Activated B cell treated with CpG ODN at 0.5 μM for 24 hours (primary cell): Measurements from ENCODE around the gene RASL10A. TPM values are rescaled to one million over a fixed set of nuclear protein-coding genes. Genes with fewer than 3 reads are reported as not detected.

ENCODE experiments used
- ATAC-seq: fragments of 200-7000 bp; cut with Tn5 transposase; one replicate; pipeline ENCODE4 v1.10.0; 2021; ENCODE audit warnings: low read depth, mild to moderate bottlenecking, moderate library complexity
- CTCF ChIA-PET: fragments of 350-600 bp; sonication (Branson Sonifier 250); formaldehyde crosslinking; loops from one replicate; lab custom pipeline; 2021; ENCODE audit warnings: antibody characterized with exemption; lab: Charles Lee
- POLR2A ChIA-PET: fragments of 350-600 bp; sonication (Branson Sonifier 250); formaldehyde crosslinking; loops from one replicate; lab custom pipeline; 2021; ENCODE audit warnings: antibody characterized with exemption; lab: Charles Lee
- DNase-seq: peaks from one replicate; pipeline ENCODE4 v3.0.0; 2022
- H3K27ac Mint-ChIP-seq: one replicate; pipeline ENCODE4 v1.8.0; 2020; ENCODE audit warnings: mixed read lengths
- H3K27me3 Mint-ChIP-seq: one replicate; pipeline ENCODE4 v1.8.0; 2021; ENCODE audit warnings: mixed read lengths
- H3K36me3 Mint-ChIP-seq: one replicate; pipeline ENCODE4 v1.8.0; 2021; ENCODE audit warnings: low read depth, mixed read lengths
- H3K4me1 Mint-ChIP-seq: one replicate; pipeline ENCODE4 v1.8.0; 2021; ENCODE audit warnings: mixed read lengths
- H3K4me3 Mint-ChIP-seq: one replicate; pipeline ENCODE4 v1.8.0; 2020; ENCODE audit warnings: mild to moderate bottlenecking, mixed read lengths
- H3K9me3 Mint-ChIP-seq: one replicate; pipeline ENCODE4 v1.8.0; 2020; ENCODE audit warnings: mixed read lengths
- CTCF ChIP-seq: fragments of 200-600 bp; IDR thresholded peaks from one replicate; pipeline ENCODE4 v1.8.0; 2022; ENCODE audit warnings: antibody characterized with exemption, mild to moderate bottlenecking
- intact Hi-C: fragments of 100-400 bp; cut with micrococcal nuclease; formaldehyde crosslinking; loops from one replicate; pipeline ENCODE4 v1.15.1; 2024
- total RNA-seq: library from RNA; stranded (reverse); gene quantifications from 2 replicates; pipeline ENCODE4 v1.2.3, GENCODE V29; 2022

Gene RASL10A
- total RNA-seq, 1 donor from 2014 or later, result 1.0 TPM

- CTCF ChIA-PET, result no interaction called here
- no peak overlapping the region for H3K27ac Mint-ChIP-seq
Observed at GRCh38 chr22:29310863-29311339, 4.6 kb downstream of the RASL10A start.

GRCh38 chr22:29310065-29310862 lies 5.2 kb downstream of the RASL10A start:
- ChIA-PET POLR2A (no interaction called here), CTCF (no interaction called here)
- intact Hi-C loops, result no loop called here
- Mint-ChIP-seq H3K4me1 (peaks cover 45% of the 10 kb centered on the region), H3K27me3 (peaks cover 40% of the 10 kb centered on the region), H3K36me3 (no peaks in the 10 kb centered on the region), H3K9me3 (no peaks in the 10 kb centered on the region), H3K27ac (no peak overlapping the region), H3K4me3 (no peak overlapping the region)
- DNase-seq (no peak), ATAC-seq (no peak)
- TF ChIP-seq CTCF, result no peak

More at GRCh38 chr22:29310863-29311339, 4.6 kb downstream of the RASL10A start:
- intact Hi-C loops, result no loop called here
- DNase-seq (no peak), ATAC-seq (peak; percentile 53)
- Mint-ChIP-seq H3K9me3 (no peaks in the 10 kb centered on the region), H3K36me3 (no peaks in the 10 kb centered on the region), H3K27me3 (peaks cover 37% of the 10 kb centered on the region), H3K4me1 (peaks cover 42% of the 10 kb centered on the region), H3K4me3 (no peak overlapping the region)
- POLR2A ChIA-PET, result no interaction called here
- TF ChIP-seq CTCF, result no peak

GRCh38 chr22:29309332-29310064 lies 6.0 kb downstream of the RASL10A start:
- ChIA-PET CTCF (no interaction called here), POLR2A (no interaction called here)
- intact Hi-C loops, result no loop called here
- H3K9me3 Mint-ChIP-seq, result no peaks in the 10 kb centered on the region
- H3K27me3 Mint-ChIP-seq, result peaks cover 41% of the 10 kb centered on the region
- DNase-seq, result no peak
- peaks cover 41% of the 10 kb centered on the region for H3K4me1 Mint-ChIP-seq
- ATAC-seq, result no peak
- H3K36me3 Mint-ChIP-seq, result no peaks in the 10 kb centered on the region
- no peak overlapping the region for H3K27ac Mint-ChIP-seq
- H3K4me3 Mint-ChIP-seq, result no peak overlapping the region
- no peak for TF ChIP-seq CTCF

GRCh38 chr22:29308791-29309262 lies 6.7 kb downstream of the RASL10A start:
- peaks cover 34% of the 10 kb centered on the region for H3K27me3 Mint-ChIP-seq
- H3K4me3 Mint-ChIP-seq, result no peak overlapping the region
- H3K36me3 Mint-ChIP-seq, result no peaks in the 10 kb centered on the region
- ATAC-seq (no peak), DNase-seq (no peak)
- ChIA-PET POLR2A (no interaction called here), CTCF (no interaction called here)
- no peak overlapping the region for H3K27ac Mint-ChIP-seq
- H3K9me3 Mint-ChIP-seq, result no peaks in the 10 kb centered on the region
- intact Hi-C loops, result no loop called here
- peaks cover 34% of the 10 kb centered on the region for H3K4me1 Mint-ChIP-seq
- TF ChIP-seq CTCF, result no peak
